ENCODE data around the gene CDK5RAP2. TPM values are rescaled to one million over a fixed set of nuclear protein-coding genes. Genes with fewer than 3 reads are reported as not detected.
"Not testable (repeated sequence)": the region's sequence is repeated elsewhere in the genome, so short reads cannot be mapped to it uniquely, and the experiment has no call there.

Gene CDK5RAP2
- total RNA-seq, 4 donors from 2014 or later: 27.3 to 158 (median 45.1) TPM

- H3K27ac ChIP-seq: no peak overlapping the region
- TF ChIP-seq, protein P1, sequence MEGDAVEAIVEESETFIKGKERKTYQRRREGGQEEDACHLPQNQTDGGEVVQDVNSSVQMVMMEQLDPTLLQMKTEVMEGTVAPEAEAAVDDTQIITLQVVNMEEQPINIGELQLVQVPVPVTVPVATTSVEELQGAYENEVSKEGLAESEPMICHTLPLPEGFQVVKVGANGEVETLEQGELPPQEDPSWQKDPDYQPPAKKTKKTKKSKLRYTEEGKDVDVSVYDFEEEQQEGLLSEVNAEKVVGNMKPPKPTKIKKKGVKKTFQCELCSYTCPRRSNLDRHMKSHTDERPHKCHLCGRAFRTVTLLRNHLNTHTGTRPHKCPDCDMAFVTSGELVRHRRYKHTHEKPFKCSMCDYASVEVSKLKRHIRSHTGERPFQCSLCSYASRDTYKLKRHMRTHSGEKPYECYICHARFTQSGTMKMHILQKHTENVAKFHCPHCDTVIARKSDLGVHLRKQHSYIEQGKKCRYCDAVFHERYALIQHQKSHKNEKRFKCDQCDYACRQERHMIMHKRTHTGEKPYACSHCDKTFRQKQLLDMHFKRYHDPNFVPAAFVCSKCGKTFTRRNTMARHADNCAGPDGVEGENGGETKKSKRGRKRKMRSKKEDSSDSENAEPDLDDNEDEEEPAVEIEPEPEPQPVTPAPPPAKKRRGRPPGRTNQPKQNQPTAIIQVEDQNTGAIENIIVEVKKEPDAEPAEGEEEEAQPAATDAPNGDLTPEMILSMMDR (IDR thresholded peaks at IDR 0.05): no peak
- no peaks in the 10 kb centered on the region for H3K9me3 ChIP-seq
- no peaks in the 10 kb centered on the region for H3K4me1 ChIP-seq
- no peak overlapping the region for H3K4me3 ChIP-seq
- DNase-seq: no peak
- H3K27me3 ChIP-seq: no peaks in the 10 kb centered on the region
- peaks cover 0 to 32% (median 0%) of the 10 kb centered on the region in 3 donors for H3K36me3 ChIP-seq
Measured at GRCh38 chr9:120463765-120464164, 116.2 kb downstream of the CDK5RAP2 start.

DNA sequence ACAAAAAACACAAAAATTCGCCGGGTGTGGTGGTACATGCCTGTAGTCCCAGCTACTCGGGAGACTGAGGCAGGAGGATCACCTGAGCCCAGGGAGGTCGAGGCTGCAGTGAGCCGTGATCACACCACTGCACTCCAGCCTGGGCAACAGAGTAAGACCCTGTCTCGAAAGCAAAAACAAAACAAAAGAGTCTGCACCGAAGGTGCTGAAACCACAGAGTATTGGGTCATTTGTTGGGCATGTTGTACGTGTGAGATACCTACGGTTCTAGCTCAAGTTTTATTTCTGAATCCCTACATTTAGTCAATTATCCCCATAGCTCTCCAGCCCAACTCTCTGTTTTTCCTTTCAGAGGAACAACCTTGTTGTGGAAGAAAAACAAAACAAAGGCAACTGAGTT lies 118.3 kb downstream of the CDK5RAP2 start:
- H3K4me1 ChIP-seq, H3K27me3 ChIP-seq, H3K4me3 ChIP-seq, H3K27ac ChIP-seq, DNase-seq, H3K9me3 ChIP-seq: not testable (repeated sequence)
- peaks cover 0 to 32% (median 0%) of the 10 kb centered on the region in 3 donors for H3K36me3 ChIP-seq

DNA sequence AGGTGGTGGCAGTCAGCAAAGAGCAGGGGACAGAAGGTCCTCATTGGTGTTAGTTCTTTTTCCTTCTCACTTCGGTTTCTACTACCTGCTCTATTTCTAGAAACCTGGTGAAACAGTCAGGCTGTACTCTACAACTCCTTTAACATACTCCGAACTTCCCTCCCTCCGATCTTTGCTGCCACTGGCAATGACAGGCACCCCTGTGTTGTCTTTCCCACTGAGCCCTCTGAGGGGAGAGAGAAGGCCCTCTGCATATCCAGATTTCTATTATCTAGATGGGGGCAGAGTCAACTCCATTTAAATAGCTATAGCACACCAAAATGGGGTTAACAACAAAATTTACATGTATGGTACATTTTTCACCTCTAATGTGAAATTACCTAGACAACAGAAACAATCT lies 123.7 kb downstream of the CDK5RAP2 start:
- TF ChIP-seq POLR2A (IDR thresholded peaks at IDR 0.05): no peak
- TF ChIP-seq, protein P1 (IDR thresholded peaks at IDR 0.05): no peak
- Histone ChIP-seq H3K27me3 (no peaks in the 10 kb centered on the region), H3K27ac (no peak overlapping the region), H3K36me3 (peaks cover 0 to 49% (median 0%) of the 10 kb centered on the region in 3 donors), H3K4me1 (no peaks in the 10 kb centered on the region), H3K4me3 (no peak overlapping the region), H3K9me3 (no peaks in the 10 kb centered on the region)
- DNase-seq: no peak

DNA sequence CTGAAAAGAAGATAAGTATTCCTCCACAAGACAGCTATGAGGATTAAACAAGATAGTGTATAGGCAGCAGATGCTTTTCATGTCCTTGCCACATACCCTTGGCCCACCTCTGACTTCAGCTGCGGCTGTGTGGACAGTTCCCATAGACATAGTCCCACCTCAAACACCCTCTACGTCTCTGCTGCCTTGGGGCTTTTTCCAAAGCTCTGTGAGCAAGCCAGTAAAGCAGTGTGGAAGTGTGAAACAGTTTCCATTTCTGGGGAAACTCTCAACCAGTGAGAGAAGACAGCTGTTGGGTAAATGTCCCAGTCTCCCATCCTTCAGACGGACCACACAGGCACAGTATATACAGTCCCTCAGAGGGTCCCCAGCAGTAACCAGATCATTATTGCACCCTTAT lies 125.5 kb downstream of the CDK5RAP2 start:
- no peak for TF ChIP-seq POLR2A (IDR thresholded peaks at IDR 0.05)
- TF ChIP-seq, protein P1 (IDR thresholded peaks at IDR 0.05): no peak
- Histone ChIP-seq H3K9me3 (no peaks in the 10 kb centered on the region), H3K36me3 (peaks cover 0 to 52% (median 0%) of the 10 kb centered on the region in 3 donors), H3K27me3 (no peaks in the 10 kb centered on the region), H3K4me3 (no peak overlapping the region), H3K27ac (no peak overlapping the region), H3K4me1 (no peaks in the 10 kb centered on the region)
- no peak for DNase-seq

DNA sequence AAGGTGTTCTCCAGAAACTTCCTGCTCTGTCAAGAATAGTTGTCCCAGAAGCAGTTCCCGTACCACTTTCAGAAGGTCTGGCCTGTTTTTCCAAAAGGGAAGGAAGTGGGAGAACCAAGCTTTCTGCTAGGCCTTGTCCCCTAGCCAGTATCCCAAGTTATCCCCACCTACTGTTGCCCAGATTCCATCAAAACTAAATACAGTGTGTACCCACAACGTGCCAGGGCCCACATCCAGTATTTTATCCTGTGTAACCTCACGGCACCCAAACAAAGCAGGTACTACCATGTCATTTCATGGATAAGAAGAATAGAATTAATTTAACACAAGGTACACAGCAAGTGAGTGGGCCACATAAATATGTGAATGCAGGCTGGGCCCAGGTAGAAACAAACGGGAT lies 126.2 kb downstream of the CDK5RAP2 start:
- Histone ChIP-seq H3K4me1 (no peaks in the 10 kb centered on the region), H3K9me3 (no peaks in the 10 kb centered on the region), H3K36me3 (peaks cover 0 to 49% (median 0%) of the 10 kb centered on the region in 3 donors), H3K27me3 (no peaks in the 10 kb centered on the region), H3K27ac (no peak overlapping the region), H3K4me3 (no peak overlapping the region)
- DNase-seq: no peak
- TF ChIP-seq, protein P1 (IDR thresholded peaks at IDR 0.05): no peak
- TF ChIP-seq POLR2A (IDR thresholded peaks at IDR 0.05): no peak

- Histone ChIP-seq H3K9me3 (no peaks in the 10 kb centered on the region), H3K4me1 (no peaks in the 10 kb centered on the region), H3K4me3 (no peak overlapping the region), H3K27ac (no peak overlapping the region), H3K36me3 (peaks cover 0 to 45% (median 0%) of the 10 kb centered on the region in 3 donors), H3K27me3 (no peaks in the 10 kb centered on the region)
- no peak for DNase-seq
- TF ChIP-seq POLR2A (IDR thresholded peaks at IDR 0.05): no peak
- TF ChIP-seq, protein P1 (IDR thresholded peaks at IDR 0.05): no peak
Measured at GRCh38 chr9:120452631-120453030, 127.3 kb downstream of the CDK5RAP2 start.

Measured in Peyer's patch (tissue), 4 donors.